Measurements from ENCODE around the gene MMEL1.

MMEL1 gene

DNA sequence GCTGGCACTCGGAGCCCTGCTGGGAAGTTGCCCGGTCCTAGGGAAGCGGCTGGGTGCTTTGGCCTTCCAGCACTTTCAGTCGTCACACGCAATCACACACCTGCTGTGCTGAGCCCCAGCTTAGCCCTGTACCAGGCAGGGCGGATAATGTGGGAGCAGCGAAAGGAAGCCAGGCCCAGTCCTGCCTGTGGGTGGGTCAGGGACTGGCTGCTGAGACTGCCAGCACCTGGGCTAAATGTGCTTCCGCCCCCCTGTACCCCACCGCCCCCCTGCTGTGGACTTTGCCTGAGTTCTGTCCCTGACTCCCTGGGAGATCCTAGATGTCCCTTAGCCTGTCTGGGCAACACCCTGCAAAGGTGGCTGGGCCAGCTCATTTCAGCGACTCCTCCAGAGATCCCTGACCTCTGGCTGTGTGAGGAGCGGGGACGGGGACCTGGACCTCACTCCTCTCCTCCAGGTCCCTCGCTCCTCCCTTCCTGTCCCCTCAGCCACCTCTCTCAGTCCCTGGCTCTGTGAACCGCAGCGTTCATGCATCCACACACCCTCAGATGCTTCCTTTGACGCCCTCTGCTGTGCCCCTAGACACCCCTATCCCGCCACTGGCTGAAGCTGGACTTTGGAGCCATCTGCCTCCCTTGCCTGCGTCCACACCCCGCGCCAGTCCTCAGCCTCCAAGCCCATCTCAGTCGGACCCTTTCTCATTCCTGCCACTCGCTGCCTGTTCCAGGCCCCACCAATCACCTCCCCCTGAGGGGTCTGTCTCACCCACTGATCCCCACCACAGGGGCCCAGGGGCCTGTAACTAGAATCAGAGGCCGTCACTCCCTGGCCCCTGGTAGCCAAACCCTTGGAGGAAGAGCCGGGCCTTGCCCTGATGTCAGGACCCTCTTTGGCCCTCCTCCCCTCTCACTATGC, 1.4 kb downstream of the MMEL1 start:
- DNase-seq (ENCODE audit: low read depth in 1 of 2, low spot score in 1 of 2): no peak
- H3K27ac ChIP-seq (replicated peaks): no peak overlapping the region
- H3K27me3 ChIP-seq (ENCODE audit: insufficient read depth, poor library complexity, severe bottlenecking): peaks cover 19% of the 10 kb centered on the region
- TF ChIP-seq SPI1 (IDR thresholded peaks at IDR 0.05; ENCODE audit: borderline replicate concordance, low read depth): no peak
- TF ChIP-seq, protein P1, sequence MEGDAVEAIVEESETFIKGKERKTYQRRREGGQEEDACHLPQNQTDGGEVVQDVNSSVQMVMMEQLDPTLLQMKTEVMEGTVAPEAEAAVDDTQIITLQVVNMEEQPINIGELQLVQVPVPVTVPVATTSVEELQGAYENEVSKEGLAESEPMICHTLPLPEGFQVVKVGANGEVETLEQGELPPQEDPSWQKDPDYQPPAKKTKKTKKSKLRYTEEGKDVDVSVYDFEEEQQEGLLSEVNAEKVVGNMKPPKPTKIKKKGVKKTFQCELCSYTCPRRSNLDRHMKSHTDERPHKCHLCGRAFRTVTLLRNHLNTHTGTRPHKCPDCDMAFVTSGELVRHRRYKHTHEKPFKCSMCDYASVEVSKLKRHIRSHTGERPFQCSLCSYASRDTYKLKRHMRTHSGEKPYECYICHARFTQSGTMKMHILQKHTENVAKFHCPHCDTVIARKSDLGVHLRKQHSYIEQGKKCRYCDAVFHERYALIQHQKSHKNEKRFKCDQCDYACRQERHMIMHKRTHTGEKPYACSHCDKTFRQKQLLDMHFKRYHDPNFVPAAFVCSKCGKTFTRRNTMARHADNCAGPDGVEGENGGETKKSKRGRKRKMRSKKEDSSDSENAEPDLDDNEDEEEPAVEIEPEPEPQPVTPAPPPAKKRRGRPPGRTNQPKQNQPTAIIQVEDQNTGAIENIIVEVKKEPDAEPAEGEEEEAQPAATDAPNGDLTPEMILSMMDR (IDR thresholded peaks at IDR 0.05; ENCODE audit: insufficient read depth, low read length): no peak
- TF ChIP-seq, protein P2, sequence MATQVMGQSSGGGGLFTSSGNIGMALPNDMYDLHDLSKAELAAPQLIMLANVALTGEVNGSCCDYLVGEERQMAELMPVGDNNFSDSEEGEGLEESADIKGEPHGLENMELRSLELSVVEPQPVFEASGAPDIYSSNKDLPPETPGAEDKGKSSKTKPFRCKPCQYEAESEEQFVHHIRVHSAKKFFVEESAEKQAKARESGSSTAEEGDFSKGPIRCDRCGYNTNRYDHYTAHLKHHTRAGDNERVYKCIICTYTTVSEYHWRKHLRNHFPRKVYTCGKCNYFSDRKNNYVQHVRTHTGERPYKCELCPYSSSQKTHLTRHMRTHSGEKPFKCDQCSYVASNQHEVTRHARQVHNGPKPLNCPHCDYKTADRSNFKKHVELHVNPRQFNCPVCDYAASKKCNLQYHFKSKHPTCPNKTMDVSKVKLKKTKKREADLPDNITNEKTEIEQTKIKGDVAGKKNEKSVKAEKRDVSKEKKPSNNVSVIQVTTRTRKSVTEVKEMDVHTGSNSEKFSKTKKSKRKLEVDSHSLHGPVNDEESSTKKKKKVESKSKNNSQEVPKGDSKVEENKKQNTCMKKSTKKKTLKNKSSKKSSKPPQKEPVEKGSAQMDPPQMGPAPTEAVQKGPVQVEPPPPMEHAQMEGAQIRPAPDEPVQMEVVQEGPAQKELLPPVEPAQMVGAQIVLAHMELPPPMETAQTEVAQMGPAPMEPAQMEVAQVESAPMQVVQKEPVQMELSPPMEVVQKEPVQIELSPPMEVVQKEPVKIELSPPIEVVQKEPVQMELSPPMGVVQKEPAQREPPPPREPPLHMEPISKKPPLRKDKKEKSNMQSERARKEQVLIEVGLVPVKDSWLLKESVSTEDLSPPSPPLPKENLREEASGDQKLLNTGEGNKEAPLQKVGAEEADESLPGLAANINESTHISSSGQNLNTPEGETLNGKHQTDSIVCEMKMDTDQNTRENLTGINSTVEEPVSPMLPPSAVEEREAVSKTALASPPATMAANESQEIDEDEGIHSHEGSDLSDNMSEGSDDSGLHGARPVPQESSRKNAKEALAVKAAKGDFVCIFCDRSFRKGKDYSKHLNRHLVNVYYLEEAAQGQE (IDR thresholded peaks at IDR 0.05; ENCODE audit: insufficient replicate concordance, low read depth): no peak
- no peak for TF ChIP-seq GABPA (IDR thresholded peaks at IDR 0.05; ENCODE audit: low read depth)
- no peak for TF ChIP-seq POLR2AphosphoS5 (IDR thresholded peaks at IDR 0.05; ENCODE audit: low read depth)
- no peak overlapping the region for H3K4me3 ChIP-seq (replicated peaks; ENCODE audit: insufficient read depth, low read length)

DNA sequence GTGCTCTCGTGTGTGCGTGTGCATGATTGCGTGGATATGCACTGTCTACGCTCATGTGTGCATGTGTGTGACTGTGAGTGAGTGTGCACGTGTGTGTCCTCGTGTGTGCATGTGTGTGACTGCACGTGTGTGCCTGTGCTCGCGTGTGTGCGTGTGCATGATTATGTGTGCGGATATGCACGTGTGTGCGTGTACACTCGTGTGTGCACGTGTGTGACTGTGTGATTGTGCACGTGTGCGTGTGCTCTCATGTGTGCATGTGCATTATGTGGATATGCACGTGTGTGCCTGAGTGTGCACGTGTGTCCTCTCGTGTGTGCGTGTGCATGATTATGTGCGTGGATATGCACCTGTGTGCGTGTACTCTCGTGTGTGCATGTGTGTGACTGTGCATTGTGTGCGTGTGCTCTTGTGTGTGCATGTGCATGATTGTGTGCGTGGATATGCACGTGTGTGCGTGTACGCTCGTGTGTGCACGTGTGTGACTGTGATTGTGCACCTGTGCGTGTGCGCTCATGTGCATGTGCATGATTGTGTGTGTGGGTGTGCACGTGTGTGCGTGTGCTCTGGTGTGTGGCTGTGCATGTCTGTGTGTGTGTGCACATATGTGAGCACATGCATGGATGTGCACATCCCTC, 2.2 kb downstream of the MMEL1 start:
- Histone ChIP-seq H3K4me3 (replicated peaks; ENCODE audit: insufficient read depth, low read length) (no peak overlapping the region), H3K27me3 (ENCODE audit: insufficient read depth, poor library complexity, severe bottlenecking) (peaks cover 20% of the 10 kb centered on the region), H3K27ac (replicated peaks) (no peak overlapping the region)
- no peak for DNase-seq (ENCODE audit: low read depth in 1 of 2, low spot score in 1 of 2)
- TF ChIP-seq POLR2AphosphoS5 (IDR thresholded peaks at IDR 0.05; ENCODE audit: low read depth) (no peak), GABPA (IDR thresholded peaks at IDR 0.05; ENCODE audit: low read depth) (no peak), SPI1 (IDR thresholded peaks at IDR 0.05; ENCODE audit: borderline replicate concordance, low read depth) (no peak)
- TF ChIP-seq, protein P1 (IDR thresholded peaks at IDR 0.05; ENCODE audit: insufficient read depth, low read length): no peak
- TF ChIP-seq, protein P2 (IDR thresholded peaks at IDR 0.05; ENCODE audit: insufficient replicate concordance, low read depth): no peak

DNA sequence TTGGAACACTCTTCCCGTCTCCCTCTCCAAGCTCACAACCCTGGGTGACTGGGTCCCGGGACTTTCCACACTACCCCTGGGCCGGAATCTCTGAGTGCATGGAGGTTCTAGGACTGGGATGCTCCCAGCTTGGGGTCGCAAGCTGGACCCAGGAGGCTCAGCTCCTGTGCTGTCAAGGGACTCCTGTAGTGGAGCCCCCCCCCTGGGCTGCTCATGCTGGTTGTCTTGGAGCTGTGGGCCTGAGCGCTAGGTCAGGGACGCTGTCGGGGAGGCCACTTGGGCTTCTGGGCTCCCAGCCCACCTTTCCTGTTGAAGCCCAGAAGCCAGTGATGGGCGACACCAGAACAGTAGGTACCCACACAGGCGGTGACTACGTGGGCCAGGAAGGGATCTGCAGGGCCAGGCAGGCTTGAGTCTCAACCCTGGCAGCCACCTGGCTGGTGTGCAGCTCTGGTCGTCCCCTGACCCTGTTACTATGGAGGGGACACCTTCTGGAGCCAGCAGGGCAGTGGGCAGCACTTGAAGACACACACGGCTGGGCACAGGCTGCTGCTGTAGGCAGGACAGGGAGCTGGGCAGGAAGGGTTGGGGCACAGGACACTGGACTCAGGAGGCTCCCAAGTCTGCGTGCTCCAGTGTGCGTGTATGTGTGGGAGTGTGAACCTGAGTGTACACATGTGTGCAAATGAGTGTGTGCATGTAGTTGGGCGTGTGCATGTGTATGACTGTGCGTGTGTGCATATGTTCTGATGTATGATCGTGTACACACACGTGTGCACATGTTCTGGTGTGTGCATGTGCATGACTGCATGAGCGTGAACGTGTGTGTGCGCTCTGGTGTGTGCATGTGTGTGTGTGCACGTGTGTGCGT, 3.0 kb downstream of the MMEL1 start:
- no peak for DNase-seq (ENCODE audit: low read depth in 1 of 2, low spot score in 1 of 2)
- H3K27me3 ChIP-seq (ENCODE audit: insufficient read depth, poor library complexity, severe bottlenecking): peaks cover 20% of the 10 kb centered on the region
- no peak overlapping the region for H3K4me3 ChIP-seq (replicated peaks; ENCODE audit: insufficient read depth, low read length)
- H3K27ac ChIP-seq (replicated peaks): no peak overlapping the region
- TF ChIP-seq SPI1 (IDR thresholded peaks at IDR 0.05; ENCODE audit: borderline replicate concordance, low read depth) (no peak), POLR2AphosphoS5 (IDR thresholded peaks at IDR 0.05; ENCODE audit: low read depth) (no peak), GABPA (IDR thresholded peaks at IDR 0.05; ENCODE audit: low read depth) (no peak)
- TF ChIP-seq, protein P2 (IDR thresholded peaks at IDR 0.05; ENCODE audit: insufficient replicate concordance, low read depth): no peak
- TF ChIP-seq, protein P1 (IDR thresholded peaks at IDR 0.05; ENCODE audit: insufficient read depth, low read length): no peak
